K562 (cell line): ENCODE measurements around the gene TRAF3IP1. TPM values are rescaled to one million over a fixed set of nuclear protein-coding genes. Genes with fewer than 3 reads are reported as not detected.

Experiments
- polyA plus RNA-seq, 8 experiments: library from polyadenylated mRNA; depleted of rRNA in 4 of 8; stranded (reverse) in 5 of 8; unstranded in 3 of 8; fragments of >200 nt; fragmentation: Nextera tagmentation in 2 of 8; fragmentation: Illumina TruSeq in 1 of 8; extraction: Ambion mirVana in 2 of 8; extraction: Trizol in 1 of 8; gene quantifications; 2 replicates each; pipeline versions ENCODE4 v1.2.1 to v1.2.3, GENCODE V29; 2011 to 2014; ENCODE audit warnings: inconsistent platforms in 1 of 8, missing spikeins in 1 of 8
- total RNA-seq, 7 experiments: library from RNA; depleted of rRNA in 6 of 7; stranded (reverse); fragments of >200 nt in 6 of 7; fragmentation: Illumina TruSeq in 2 of 7; extraction: Trizol in 2 of 7; gene quantifications; 2 replicates each; pipeline versions ENCODE4 v1.2.1 to v1.2.3, GENCODE V29; 2011 to 2021; ENCODE audit warnings: low replicate concordance in 1 of 7
- TF ChIP-seq, protein P1 (sequence below), 2 experiments: fragments of 450-650 bp; IDR thresholded peaks; 2 replicates each; pipeline ENCODE4 v1.6.1; 2016; ENCODE audit warnings: mild to moderate bottlenecking in 2 of 2, borderline replicate concordance in 1 of 2, low read depth in 1 of 2, moderate library complexity in 1 of 2

TRAF3IP1 gene
- total and polyA plus RNA-seq, 9 of the 15 experiments (the other 6 are each of a cell fraction or from before 2014, with no cell fraction given): 1.3 to 7.4 (median 3.4) TPM

DNA sequence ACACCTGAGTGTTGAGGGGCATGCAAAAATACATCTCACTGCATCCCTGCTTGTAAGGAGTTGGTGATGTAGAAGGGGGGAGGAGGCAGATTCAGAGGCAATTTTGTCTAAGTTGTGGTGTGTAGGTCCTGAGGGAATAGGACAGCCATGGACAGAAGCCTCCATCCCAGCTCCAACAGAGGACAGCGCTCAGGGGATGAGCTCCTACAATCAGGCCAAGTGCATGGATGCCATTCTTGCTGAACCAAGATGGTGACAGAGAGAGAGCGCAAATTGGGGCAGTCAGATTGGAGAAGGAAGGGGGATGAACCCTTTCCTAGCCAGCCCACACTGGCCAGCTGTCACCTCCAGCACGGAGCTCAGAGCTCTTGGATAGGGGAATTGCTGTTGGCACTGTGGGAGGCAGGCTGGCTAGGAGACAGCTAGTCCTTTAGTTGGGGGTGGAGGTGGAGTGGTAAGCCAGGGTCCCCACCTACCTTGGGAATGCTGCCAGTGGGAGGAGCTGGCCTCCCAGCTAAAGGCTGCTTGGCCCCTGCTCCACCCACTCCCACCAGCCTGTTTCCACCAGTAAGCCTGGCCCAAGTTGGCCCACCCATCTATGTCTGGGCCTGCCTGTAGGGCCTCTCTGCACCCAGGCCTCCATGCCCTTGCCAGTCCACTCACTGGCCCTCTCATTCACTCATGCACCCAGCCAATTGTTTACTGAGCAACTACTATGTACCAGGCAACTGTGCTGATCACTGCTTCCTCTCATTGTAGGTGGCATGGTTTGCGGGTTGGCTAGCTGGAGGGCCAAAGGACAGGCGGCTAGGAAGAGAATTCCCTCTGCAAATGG is 29.4 kb upstream of the TRAF3IP1 start (continued):
- TF ChIP-seq, protein P1, sequence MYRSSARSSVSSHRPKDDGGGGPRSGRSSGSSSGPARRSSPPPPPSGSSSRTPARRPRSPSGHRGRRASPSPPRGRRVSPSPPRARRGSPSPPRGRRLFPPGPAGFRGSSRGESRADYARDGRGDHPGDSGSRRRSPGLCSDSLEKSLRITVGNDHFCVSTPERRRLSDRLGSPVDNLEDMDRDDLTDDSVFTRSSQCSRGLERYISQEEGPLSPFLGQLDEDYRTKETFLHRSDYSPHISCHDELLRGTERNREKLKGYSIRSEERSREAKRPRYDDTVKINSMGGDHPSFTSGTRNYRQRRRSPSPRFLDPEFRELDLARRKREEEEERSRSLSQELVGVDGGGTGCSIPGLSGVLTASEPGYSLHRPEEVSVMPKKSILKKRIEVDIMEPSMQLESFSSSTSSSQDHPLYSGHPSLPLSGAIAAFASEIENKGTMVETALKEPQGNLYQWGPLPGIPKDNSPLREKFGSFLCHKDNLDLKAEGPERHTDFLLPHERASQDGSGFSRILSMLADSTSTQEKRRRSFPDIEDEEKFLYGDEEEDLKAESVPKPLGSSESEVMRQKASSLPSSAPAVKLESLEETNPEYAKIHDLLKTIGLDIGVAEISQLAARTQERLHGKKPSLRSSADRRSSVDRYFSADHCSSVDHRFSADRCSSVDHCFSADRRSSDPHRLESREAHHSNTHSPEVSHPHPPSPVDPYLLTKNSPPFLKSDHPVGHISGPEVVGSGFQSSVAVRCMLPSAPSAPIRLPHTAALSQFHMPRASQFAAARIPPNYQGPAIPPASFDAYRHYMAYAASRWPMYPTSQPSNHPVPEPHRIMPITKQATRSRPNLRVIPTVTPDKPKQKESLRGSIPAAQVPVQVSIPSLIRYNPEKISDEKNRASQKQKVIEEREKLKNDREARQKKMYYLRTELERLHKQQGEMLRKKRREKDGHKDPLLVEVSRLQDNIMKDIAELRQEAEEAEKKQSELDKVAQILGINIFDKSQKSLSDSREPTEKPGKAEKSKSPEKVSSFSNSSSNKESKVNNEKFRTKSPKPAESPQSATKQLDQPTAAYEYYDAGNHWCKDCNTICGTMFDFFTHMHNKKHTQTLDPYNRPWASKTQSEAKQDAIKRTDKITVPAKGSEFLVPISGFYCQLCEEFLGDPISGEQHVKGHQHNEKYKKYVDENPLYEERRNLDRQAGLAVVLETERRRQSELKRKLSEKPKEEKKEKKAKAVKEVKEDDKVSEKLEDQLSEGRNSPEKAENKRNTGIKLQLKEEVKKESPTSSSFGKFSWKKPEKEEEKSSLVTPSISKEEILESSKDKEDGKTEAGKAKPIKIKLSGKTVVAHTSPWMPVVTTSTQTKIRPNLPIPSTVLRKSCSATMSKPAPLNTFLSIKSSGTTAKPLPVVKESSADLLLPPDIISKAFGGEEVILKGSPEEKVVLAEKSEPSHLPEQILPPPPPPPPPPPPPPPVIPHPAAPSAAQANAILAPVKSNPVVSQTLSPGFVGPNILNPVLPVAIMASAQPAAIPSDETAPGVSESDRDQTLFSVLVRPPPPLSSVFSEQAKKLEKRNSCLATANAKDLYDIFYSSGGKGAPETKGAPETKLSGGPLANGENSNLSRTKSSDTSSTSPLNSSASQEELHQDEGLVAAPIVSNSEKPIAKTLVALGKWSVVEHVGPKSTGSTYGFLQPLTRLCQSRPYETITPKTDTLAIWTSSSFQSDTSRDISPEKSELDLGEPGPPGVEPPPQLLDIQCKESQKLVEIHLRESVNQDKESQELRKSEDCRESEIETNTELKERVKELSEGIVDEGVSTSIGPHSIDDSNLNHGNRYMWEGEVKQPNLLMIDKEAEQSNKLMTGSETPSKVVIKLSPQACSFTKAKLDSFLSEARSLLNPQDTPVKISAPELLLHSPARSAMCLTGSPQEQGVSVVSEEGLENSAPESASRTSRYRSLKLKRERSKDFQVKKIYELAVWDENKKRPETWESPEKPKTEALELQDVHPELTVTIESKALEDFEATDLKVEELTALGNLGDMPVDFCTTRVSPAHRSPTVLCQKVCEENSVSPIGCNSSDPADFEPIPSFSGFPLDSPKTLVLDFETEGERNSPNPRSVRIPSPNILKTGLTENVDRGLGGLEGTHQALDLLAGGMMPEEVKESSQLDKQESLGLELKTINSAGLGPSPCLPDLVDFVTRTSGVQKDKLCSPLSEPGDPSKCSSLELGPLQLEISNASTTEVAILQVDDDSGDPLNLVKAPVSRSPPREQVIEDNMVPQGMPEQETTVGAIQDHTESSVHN (IDR thresholded peaks at IDR 0.05; ENCODE audit: borderline replicate concordance in 1 of 2, low read depth in 1 of 2): no peak
